Panc1 (cell line): ENCODE results near the gene ROBO2. TPM values are rescaled to one million over a fixed set of nuclear protein-coding genes. Genes with fewer than 3 reads are reported as not detected.

Experiments
- ATAC-seq: fragments of 200-7000 bp; cut with Tn5 transposase; 2 replicates; pipeline ENCODE4 v1.9.1; 2020; ENCODE audit warnings: mild to moderate bottlenecking, moderate library complexity
- BruUV-seq: library from RNA; stranded (reverse); fragments of 400-500 nt; replicated peaks from 2 replicates; lab custom pipeline; 2021; lab: Mats Ljungman, UMichigan
- CTCF ChIA-PET: fragments of 300-600 bp; sonication (Branson Sonifier 250); formaldehyde crosslinking; loops from one replicate; lab custom pipeline; 2022; ENCODE audit warnings: antibody characterized with exemption; lab: Charles Lee
- POLR2A ChIA-PET: fragments of 300-600 bp; sonication (Branson Sonifier 250); formaldehyde crosslinking; loops from one replicate; lab custom pipeline; 2022; ENCODE audit warnings: antibody characterized with exemption; lab: Charles Lee
- DNase-seq: peaks from one replicate; pipeline ENCODE4 v3.0.0-alpha.2; 2010; ENCODE audit warnings: low read depth, low spot score
- H3K27ac ChIP-seq: 2 replicates; pipeline ENCODE4 v1.5.1; 2011; ENCODE audit warnings: mild to moderate bottlenecking, low read length, inconsistent platforms
- H3K27me3 ChIP-seq: fragments of 200-500 bp; sonication (Bioruptor generic); 2 replicates; pipeline ENCODE4 v1.6.0; 2014; ENCODE audit warnings: low read length, inconsistent platforms; ENCODE audit not compliant: control insufficient read depth, insufficient read depth
- H3K36me3 ChIP-seq: fragments of 200-500 bp; sonication (Bioruptor generic); 2 replicates; pipeline ENCODE4 v1.5.1; 2014; ENCODE audit warnings: inconsistent platforms, mild to moderate bottlenecking, low read length, moderate library complexity; ENCODE audit not compliant: control insufficient read depth, insufficient read depth
- H3K4me1 ChIP-seq: 2 replicates; pipeline ENCODE4 v1.5.1; 2011; ENCODE audit warnings: inconsistent platforms, mild to moderate bottlenecking, low read length, moderate library complexity; ENCODE audit not compliant: control insufficient read depth, insufficient read depth
- H3K4me3 ChIP-seq, 2 experiments: 2 replicates each; pipeline ENCODE4 v1.5.1; 2011 to 2012; ENCODE audit warnings: low read depth in 2 of 2, low read length in 2 of 2, mild to moderate bottlenecking in 2 of 2, inconsistent platforms in 1 of 2, moderate library complexity in 1 of 2
- H3K9me3 ChIP-seq: fragments of 200-500 bp; sonication (Bioruptor generic); 2 replicates; pipeline ENCODE4 v1.5.1; 2014; ENCODE audit warnings: low read depth, mild to moderate bottlenecking, inconsistent platforms, low read length, moderate library complexity; ENCODE audit not compliant: control insufficient read depth, insufficient read depth
- CTCF ChIP-seq: fragments of 450-650 bp; IDR thresholded peaks from 2 replicates; pipeline ENCODE4 v1.5.1; 2017; ENCODE audit warnings: mild to moderate bottlenecking
- POLR2AphosphoS5 ChIP-seq: IDR thresholded peaks from 2 replicates; pipeline ENCODE4 v1.6.1; 2012; ENCODE audit warnings: mild to moderate bottlenecking, low read depth, low read length, moderate library complexity
- REST ChIP-seq, 2 experiments: IDR thresholded peaks; 2 replicates each; pipeline ENCODE4 v1.6.1; 2011 to 2012; ENCODE audit warnings: low read depth in 2 of 2, control low read depth in 1 of 2, low read length in 1 of 2, mild to moderate bottlenecking in 1 of 2, moderate library complexity in 1 of 2; ENCODE audit not compliant: insufficient read depth in 1 of 2
- SIN3A ChIP-seq: IDR thresholded peaks from 2 replicates; pipeline ENCODE4 v1.6.1; 2012; ENCODE audit warnings: low read depth, mild to moderate bottlenecking, low read length, moderate library complexity, borderline replicate concordance; ENCODE audit not compliant: insufficient read depth
- TCF7L2 ChIP-seq: IDR thresholded peaks from 2 replicates; pipeline ENCODE4 v1.6.1; 2011; ENCODE audit warnings: mild to moderate bottlenecking, low read depth, low read length, inconsistent platforms
- in situ Hi-C: cut with HindIII; loops from 2 replicates; pipeline ENCODE4 v1.10.0; 2016; ENCODE audit warnings: low sequenced_read_pairs, low pct_unique_long_range_greater_than_20kb
- intact Hi-C: fragments of 100-400 bp; cut with micrococcal nuclease; formaldehyde crosslinking; loops from one replicate; pipeline ENCODE4 v1.10.0; 2022; ENCODE audit not compliant: unreplicated experiment
- total RNA-seq: library from RNA; stranded (reverse); gene quantifications from one replicate; pipeline ENCODE4 v1.2.1, GENCODE V29; 2021; ENCODE audit not compliant: unreplicated experiment

Gene ROBO2
- total RNA-seq, 1 experiment from 2014 or later: 1.3 TPM

- no peak for ATAC-seq
- H3K4me3 ChIP-seq: no peak overlapping the region
- H3K9me3 ChIP-seq: no peaks in the 10 kb centered on the region
- DNase-seq: no peak
- ChIA-PET CTCF (no interaction called here), POLR2A (no interaction called here)
- no peak overlapping the region for H3K27ac ChIP-seq
- in situ Hi-C loops (no loop called here), intact Hi-C loops (no loop called here)
- no peaks in the 10 kb centered on the region for H3K4me1 ChIP-seq
- H3K27me3 ChIP-seq: no peaks in the 10 kb centered on the region
- no peak for TF ChIP-seq POLR2AphosphoS5
- no peak for TF ChIP-seq SIN3A
- no peak for TF ChIP-seq CTCF
- no TSS peak for BruUV-seq
- H3K36me3 ChIP-seq: no peaks in the 10 kb centered on the region
Measured at GRCh38 chr3:77142578-77142977, 102.7 kb downstream of the ROBO2 start.

- H3K36me3 ChIP-seq: no peaks in the 10 kb centered on the region
- POLR2A ChIA-PET: no interaction called here
- BruUV-seq: no TSS peak
- no peaks in the 10 kb centered on the region for H3K9me3 ChIP-seq
- no peaks in the 10 kb centered on the region for H3K27me3 ChIP-seq
- no peak overlapping the region for H3K4me3 ChIP-seq
- no peaks in the 10 kb centered on the region for H3K4me1 ChIP-seq
- in situ Hi-C loops (no loop called here), intact Hi-C loops (no loop called here)
- TF ChIP-seq POLR2AphosphoS5: no peak
- TF ChIP-seq TCF7L2: no peak
- no peak for TF ChIP-seq SIN3A
- no peak for TF ChIP-seq REST (IDR thresholded peaks at IDR 0.05; ENCODE audit: insufficient read depth in 1 of 2, low read depth in 2 of 2, low read length in 1 of 2)
- TF ChIP-seq CTCF: no peak
- DNase-seq (no peak), ATAC-seq (no peak)
- CTCF ChIA-PET: interaction anchor here (0.7 kb wide), 1 partner anchor 175 kb away, joined by 3 read pairs; no protein-coding TSS in a partner anchor
- no peak overlapping the region for H3K27ac ChIP-seq
Measured at GRCh38 chr3:77146004-77146403, 106.1 kb downstream of the ROBO2 start.
